Activated CD8-positive, alpha-beta memory T cell treated with anti-CD3 and anti-CD28 coated beads, Interleukin-2, amount 50 U/mL, for 24 hours (primary cell): ENCODE results near the gene FHOD3.
"Not testable (repeated sequence)": the region's sequence is repeated elsewhere in the genome, so short reads cannot be mapped to it uniquely, and the experiment has no call there.

Experiments used
- DNase-seq: peaks from one replicate; pipeline ENCODE4 v3.0.0-alpha.2; 2020; ENCODE audit errors: extremely low read depth

The FHOD3 gene

GRCh38 chr18:36350251-36350651 lies 52.7 kb downstream of the FHOD3 start:
- no peak for DNase-seq

- no peak for DNase-seq
These were observed 53.4 kb downstream of the FHOD3 start for GRCh38 chr18:36350839-36351469.

- no peak for DNase-seq
These were observed 54.9 kb downstream of the FHOD3 start for GRCh38 chr18:36352384-36352783.

DNA sequence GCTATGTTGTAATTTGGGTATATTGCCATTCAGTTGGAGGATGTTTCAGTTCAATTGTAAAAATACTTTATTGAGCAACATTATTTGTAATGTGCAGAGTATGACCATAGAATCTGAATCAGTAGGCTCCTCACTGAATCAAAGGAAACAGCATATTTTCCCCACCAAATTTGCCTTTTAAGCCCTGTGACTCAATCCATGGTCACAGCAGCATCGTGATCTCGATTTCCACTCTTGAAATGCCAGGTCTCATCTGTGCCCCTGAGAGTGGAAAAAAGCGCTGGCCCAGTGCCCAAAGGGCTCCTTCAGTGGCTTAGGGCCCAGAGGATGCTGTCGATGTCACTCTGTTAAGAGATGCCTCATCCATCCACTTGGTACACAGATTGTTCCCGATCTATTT lies 57.5 kb downstream of the FHOD3 start:
- DNase-seq: no peak

DNA sequence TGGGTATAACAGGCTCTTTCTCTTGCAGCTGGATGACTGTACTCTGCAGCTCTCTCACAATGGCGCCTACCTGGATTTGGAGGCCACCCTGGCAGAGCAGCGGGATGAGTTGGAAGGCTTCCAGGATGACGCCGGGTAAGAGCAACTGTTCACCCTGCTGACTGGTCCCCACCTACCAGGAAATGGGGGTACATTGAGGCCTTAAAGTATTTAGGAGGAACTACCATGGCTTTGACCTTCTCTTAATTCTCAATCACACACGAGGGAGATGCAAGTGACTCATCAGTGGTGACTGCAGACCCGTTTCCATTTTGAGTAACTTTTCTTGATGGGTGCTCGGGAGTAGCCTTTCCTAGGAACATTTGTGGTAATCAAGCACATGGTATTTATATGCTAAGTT lies 58.0 kb downstream of the FHOD3 start:
- no peak for DNase-seq

- not testable (repeated sequence) for DNase-seq
These were observed 59.2 kb downstream of the FHOD3 start for GRCh38 chr18:36356741-36357140.

DNA sequence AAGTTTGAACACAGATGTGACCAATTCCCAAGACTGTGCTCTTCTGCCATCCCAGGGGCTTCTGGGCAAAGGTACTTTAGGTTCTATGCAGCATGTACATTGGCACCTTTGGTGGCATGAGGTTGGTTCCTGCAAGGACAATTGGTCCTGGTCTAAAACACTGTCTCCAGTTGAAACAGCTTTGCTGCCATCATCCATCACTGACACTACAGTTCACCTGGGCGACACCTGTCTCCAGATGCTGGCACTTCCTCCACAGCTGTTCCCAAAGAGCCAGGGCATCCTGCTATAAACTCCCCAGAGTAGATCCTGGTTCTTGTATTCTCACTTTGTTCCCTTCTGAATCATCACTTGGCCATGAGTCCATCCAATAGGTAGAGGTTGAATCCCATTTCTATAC lies 60.6 kb downstream of the FHOD3 start:
- DNase-seq: no peak

DNA sequence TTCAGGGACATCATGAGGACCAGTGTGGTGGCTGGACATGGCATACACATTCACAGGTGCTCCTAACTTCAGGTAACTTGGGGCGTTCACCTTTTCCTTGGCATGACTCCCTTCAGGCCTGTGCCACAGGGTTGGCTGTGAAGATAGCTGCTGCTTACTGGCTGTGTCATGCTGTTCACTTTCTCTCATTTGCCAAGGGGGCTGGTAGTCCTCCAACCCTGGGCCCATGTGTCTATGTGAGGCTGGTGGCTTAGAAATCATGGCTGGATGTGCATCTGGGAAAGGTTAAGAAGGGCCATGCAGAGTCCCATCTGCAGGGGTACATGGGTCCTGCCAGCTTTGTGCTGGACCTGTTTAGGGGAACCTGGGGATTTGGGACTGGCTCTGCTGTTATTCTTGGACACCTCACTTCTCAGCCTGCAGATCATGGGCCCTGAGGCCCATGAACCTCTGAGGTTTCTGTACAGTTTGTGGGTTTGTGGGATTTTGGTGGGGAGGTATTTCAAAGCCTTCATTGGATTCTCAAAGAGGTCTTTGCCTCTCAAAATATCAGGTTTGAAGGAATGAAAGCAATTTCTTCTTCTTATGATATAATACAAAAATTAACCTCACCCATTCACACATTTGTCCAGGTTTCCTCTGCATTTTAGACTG lies 62.9 kb downstream of the FHOD3 start:
- no peak for DNase-seq

DNA sequence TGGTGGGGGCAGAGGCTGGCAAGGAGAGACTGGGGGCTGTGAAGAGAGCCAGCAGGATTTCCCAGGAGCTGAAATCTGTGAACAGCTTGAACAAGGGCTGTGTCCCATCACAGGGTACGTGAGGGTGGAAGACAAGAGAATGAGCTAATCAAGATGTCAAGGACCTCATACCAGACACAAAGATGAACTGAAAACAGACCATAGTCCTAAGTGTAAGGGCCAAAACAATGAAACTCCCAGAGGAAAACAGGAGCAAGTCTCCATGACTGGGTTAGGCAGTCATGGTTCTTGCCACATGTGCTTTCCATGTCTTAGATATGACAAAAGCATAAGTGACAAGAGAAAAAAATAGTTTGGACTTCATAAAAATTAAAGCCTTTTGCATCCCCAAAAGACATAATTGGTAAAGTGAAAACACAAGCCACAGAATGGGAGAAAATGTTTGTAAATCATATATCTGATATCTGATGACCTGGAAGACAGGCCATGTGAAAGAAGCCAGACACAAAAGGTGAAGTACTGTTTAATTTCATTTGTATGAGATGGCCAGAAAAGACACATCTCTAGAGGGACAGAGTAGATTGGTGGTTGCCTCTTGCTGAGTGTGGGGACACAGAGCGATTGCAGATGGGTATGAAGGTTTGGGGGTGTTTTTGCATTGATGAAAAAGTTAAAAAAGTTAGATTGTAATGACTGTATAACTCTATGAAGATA lies 67.6 kb downstream of the FHOD3 start:
- no peak for DNase-seq

- no peak for DNase-seq
These were observed 68.6 kb downstream of the FHOD3 start for GRCh38 chr18:36365836-36366775.

GRCh38 chr18:36366994-36367839 lies 69.7 kb downstream of the FHOD3 start:
- DNase-seq: no peak

DNA sequence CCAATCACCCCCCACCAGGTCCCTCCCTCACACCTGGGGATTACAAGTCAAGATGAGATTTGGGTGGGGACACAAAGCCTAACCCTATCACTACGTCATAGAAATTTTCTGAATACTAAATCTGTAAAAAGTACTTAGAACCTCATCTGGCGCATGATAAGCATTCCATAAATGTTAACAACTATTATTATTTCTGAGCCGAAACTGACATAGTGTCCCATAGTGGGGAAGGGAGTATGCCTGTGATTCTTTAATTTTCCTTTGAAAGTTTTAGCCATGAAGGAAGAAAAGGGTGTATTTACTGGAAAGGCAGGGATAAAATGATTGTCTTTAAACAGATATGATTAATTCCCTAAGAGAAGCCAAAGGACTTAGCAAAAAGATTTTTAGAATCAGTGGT lies 71.4 kb downstream of the FHOD3 start:
- no peak for DNase-seq

DNA sequence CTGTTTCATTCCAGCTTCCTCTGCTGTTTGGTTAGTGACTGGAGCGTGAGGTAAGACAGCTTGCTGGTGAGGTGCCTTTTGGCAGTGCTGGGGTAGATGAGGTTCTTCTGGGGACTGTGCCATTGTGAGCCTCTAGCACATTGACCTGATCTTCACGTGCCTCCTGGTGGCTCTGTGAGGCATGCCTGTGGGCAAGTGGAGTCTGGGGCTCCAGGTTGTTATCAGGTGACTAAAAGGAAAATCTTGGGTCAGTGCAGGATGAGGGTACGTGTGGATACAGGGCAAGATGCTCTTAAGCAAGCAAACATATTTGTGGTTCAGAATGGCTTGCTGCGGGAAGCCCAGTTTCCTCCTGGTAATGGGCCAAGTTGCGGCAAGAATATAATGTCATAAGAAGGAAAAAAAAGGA lies 75.4 kb downstream of the FHOD3 start:
- no peak for DNase-seq

GRCh38 chr18:36374262-36374661 lies 76.7 kb downstream of the FHOD3 start:
- no peak for DNase-seq

DNA sequence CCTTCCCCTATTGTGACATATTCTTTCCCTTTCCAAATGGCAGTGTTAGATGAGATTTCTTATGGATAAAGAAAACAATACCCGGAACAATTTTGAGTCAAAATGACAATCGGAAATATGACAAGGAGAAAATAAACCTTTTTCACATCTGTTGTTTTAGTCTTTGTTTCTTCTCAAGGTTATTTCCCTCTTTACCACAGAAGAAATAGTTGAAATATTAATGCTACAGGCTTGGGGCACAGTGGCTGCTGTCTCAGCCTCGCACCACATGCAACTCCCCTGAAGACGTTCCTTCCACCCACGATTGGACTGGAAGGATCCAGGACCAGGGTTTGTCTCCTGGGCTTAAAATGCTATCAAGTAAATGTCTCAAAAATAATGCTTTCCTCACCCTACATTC lies 77.6 kb downstream of the FHOD3 start:
- DNase-seq: no peak

GRCh38 chr18:36376361-36376760 lies 78.8 kb downstream of the FHOD3 start:
- no peak for DNase-seq

DNA sequence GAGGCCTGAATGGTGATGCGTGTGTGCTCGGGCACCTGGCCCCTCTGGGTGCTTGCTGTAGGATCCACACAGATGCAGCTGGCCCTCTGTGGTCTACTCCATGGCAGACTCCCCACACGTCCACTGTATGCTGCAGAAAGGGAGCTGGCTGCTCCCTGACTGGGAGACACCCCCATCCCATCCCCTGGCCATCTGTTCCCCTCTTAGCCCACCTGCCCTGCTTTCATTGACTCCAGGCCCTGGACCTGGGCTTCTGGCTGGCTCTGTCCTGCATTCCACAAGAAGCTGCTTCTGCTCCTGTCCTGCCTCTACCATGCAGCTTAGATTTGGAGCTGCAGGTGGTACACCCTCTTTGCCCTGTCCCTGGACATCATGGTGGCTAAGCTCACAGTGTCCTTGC lies 80.1 kb downstream of the FHOD3 start:
- DNase-seq: no peak

GRCh38 chr18:36378205-36378604 lies 80.7 kb downstream of the FHOD3 start:
- no peak for DNase-seq

DNA sequence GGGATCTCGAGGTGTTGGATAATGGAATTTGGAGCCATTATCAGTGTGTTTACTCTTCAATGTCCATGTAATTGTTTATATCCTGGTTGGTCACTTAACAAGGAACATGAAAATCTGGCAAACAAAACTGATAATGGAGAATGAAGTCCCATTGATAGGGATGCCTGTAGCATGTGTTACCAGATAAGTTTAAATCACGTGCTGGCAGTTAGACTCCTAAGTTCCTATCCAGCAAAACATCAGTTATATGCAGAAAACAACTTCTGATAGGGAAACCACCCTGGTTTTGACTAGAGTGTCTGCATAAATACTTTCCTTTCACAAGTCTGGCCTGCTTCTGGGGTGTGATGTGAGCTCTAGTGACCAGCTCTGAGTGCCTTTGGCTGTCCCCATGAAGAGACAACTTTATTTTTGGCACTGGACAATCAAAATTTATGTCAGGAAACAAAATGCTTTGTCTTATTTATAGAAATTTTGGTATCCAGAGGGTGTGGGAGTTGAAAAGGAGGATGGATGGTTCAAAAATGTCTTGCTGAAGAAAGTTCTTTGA lies 82.0 kb downstream of the FHOD3 start:
- DNase-seq: no peak

GRCh38 chr18:36380173-36380827 lies 82.8 kb downstream of the FHOD3 start:
- DNase-seq: no peak
